HEK293 (cell line): ENCODE measurements around the gene ACCSL.

Experiments
- CTCF ChIA-PET: fragments of 350-600 bp; formaldehyde crosslinking; extraction: SDS; loops from one replicate; lab custom pipeline; 2021; ENCODE audit warnings: antibody characterized with exemption; lab: Yijun Ruan, JAX
- POLR2A ChIA-PET: fragments of 300-600 bp; formaldehyde crosslinking; extraction: SDS; loops from one replicate; lab custom pipeline; 2020; ENCODE audit warnings: antibody characterized with exemption, inconsistent platforms; lab: Yijun Ruan, JAX
- H3K27ac ChIP-seq: fragments of 200-500 bp; sonication (Bioruptor generic); 2 replicates; pipeline ENCODE4 v1.5.1; 2014; ENCODE audit warnings: low read depth, low read length, control low read depth, inconsistent platforms; ENCODE audit errors: extremely low read depth
- H3K36me3 ChIP-seq, 2 experiments: fragments of 200-500 bp in 1 of 2; sonication (Bioruptor generic) in 1 of 2; 1 replicate in 1 of 2; 2 replicates in 1 of 2; pipeline ENCODE4 v1.5.1; 2014 to 2017; ENCODE audit warnings: inconsistent platforms in 2 of 2, low read length in 2 of 2; ENCODE audit not compliant: control insufficient read depth in 2 of 2, insufficient read depth in 1 of 2
- H3K4me1 ChIP-seq: fragments of 200-500 bp; sonication (Bioruptor generic); 2 replicates; pipeline ENCODE4 v1.5.1; 2014; ENCODE audit warnings: mild to moderate bottlenecking, low read length, inconsistent platforms; ENCODE audit not compliant: control insufficient read depth, insufficient read depth
- H3K4me3 ChIP-seq: 2 replicates; pipeline ENCODE4 v1.5.1; 2011; ENCODE audit warnings: low read depth, mild to moderate bottlenecking, control low read depth, low read length, moderate library complexity
- H3K9me3 ChIP-seq: fragments of 200-500 bp; sonication (Bioruptor generic); 2 replicates; pipeline ENCODE4 v1.5.1; 2014; ENCODE audit warnings: low read depth, low read length, inconsistent platforms; ENCODE audit not compliant: control insufficient read depth, insufficient read depth
- KLF1 ChIP-seq: fragments of 450-650 bp; formaldehyde crosslinking; IDR thresholded peaks from 2 replicates; pipeline ENCODE4 v1.5.1; 2016; ENCODE audit warnings: missing biosample characterization, missing genetic modification characterization
- REST ChIP-seq: fragments of 450-650 bp; formaldehyde crosslinking; IDR thresholded peaks from 2 replicates; pipeline ENCODE4 v1.5.1; 2016; ENCODE audit warnings: missing biosample characterization, missing genetic modification characterization
- SCRT2 ChIP-seq: fragments of 450-650 bp; formaldehyde crosslinking; IDR thresholded peaks from 2 replicates; pipeline ENCODE4 v1.5.1; 2016; ENCODE audit warnings: missing biosample characterization, missing genetic modification characterization
- TRIM28 ChIP-seq: IDR thresholded peaks from 2 replicates; pipeline ENCODE4 v1.6.1; 2011; ENCODE audit warnings: low read length, control low read depth, borderline replicate concordance
- ZFP69B ChIP-seq: fragments of 450-650 bp; formaldehyde crosslinking; IDR thresholded peaks from 2 replicates; pipeline ENCODE4 v1.5.1; 2016; ENCODE audit warnings: missing biosample characterization, missing genetic modification characterization
- ZIC2 ChIP-seq: fragments of 450-650 bp; formaldehyde crosslinking; IDR thresholded peaks from 2 replicates; pipeline ENCODE4 v1.5.1; 2016; ENCODE audit warnings: missing biosample characterization, missing genetic modification characterization
- ZNF114 ChIP-seq: fragments of 450-650 bp; formaldehyde crosslinking; IDR thresholded peaks from 2 replicates; pipeline ENCODE4 v1.5.0; 2017; ENCODE audit warnings: missing biosample characterization, missing genetic modification characterization
- ZNF362 ChIP-seq: fragments of 450-650 bp; formaldehyde crosslinking; IDR thresholded peaks from 2 replicates; pipeline ENCODE4 v1.5.1; 2016; ENCODE audit warnings: missing biosample characterization, missing genetic modification characterization
- ZNF560 ChIP-seq: fragments of 450-650 bp; formaldehyde crosslinking; IDR thresholded peaks from 2 replicates; pipeline ENCODE4 v1.5.1; 2017; ENCODE audit warnings: missing biosample characterization, missing genetic modification characterization, borderline replicate concordance
- ZNF571 ChIP-seq: fragments of 450-650 bp; formaldehyde crosslinking; IDR thresholded peaks from 2 replicates; pipeline ENCODE4 v1.5.0; 2017; ENCODE audit warnings: missing biosample characterization, missing genetic modification characterization
- TF ChIP-seq, protein P1 (sequence below): fragments of 450-650 bp; formaldehyde crosslinking; IDR thresholded peaks from 2 replicates; pipeline ENCODE4 v1.5.1; 2016; ENCODE audit warnings: missing biosample characterization, missing genetic modification characterization
- TF ChIP-seq, protein P2 (sequence below): fragments of 450-650 bp; formaldehyde crosslinking; IDR thresholded peaks from 2 replicates; pipeline ENCODE4 v1.5.1; 2016; ENCODE audit warnings: missing biosample characterization, missing genetic modification characterization
- TF ChIP-seq, protein P3 (sequence below): fragments of 450-650 bp; formaldehyde crosslinking; IDR thresholded peaks from 2 replicates; pipeline ENCODE4 v1.5.1; 2016; ENCODE audit warnings: missing biosample characterization, missing genetic modification characterization
- TF ChIP-seq, protein P4 (sequence below): fragments of 450-650 bp; formaldehyde crosslinking; IDR thresholded peaks from 2 replicates; pipeline ENCODE4 v1.5.1; 2016; ENCODE audit warnings: missing biosample characterization, missing genetic modification characterization

ACCSL gene

GRCh38 chr11:44018127-44018521 is 29.7 kb upstream of the ACCSL start:
- CTCF ChIA-PET, result no interaction called here
- POLR2A ChIA-PET, result no interaction called here

DNA sequence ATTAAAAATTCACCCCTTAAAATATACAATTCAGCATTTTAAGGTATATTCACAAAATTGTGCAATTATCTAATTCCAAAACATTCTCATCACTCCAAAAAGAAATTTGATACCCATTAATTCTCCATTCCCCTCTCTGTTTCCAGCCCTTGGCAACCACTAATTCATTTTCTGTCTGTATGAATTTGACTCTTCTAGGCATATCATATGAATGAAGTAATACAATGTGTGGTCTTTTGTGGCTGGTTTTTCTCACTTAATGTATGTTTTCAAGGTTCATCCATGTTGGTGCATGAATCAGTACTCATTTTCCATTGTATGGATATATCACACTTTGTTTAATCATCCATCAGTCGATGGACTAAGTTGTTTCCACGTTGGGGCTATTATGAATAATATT is 29.0 kb upstream of the ACCSL start:
- Histone ChIP-seq H3K9me3 (no peaks in the 10 kb centered on the region), H3K4me3 (no peak overlapping the region), H3K27ac (no peak overlapping the region), H3K36me3 (no peaks in the 10 kb centered on the region), H3K4me1 (no peaks in the 10 kb centered on the region)
- ChIA-PET CTCF (no interaction called here), POLR2A (no interaction called here)
- TF ChIP-seq REST (tag by site-specific recombination) (no peak), ZFP69B (tag by site-specific recombination) (no peak), KLF1 (tag by site-specific recombination) (no peak), ZNF114 (no peak), ZNF362 (tag by site-specific recombination) (no peak)
- TF ChIP-seq, protein P1, sequence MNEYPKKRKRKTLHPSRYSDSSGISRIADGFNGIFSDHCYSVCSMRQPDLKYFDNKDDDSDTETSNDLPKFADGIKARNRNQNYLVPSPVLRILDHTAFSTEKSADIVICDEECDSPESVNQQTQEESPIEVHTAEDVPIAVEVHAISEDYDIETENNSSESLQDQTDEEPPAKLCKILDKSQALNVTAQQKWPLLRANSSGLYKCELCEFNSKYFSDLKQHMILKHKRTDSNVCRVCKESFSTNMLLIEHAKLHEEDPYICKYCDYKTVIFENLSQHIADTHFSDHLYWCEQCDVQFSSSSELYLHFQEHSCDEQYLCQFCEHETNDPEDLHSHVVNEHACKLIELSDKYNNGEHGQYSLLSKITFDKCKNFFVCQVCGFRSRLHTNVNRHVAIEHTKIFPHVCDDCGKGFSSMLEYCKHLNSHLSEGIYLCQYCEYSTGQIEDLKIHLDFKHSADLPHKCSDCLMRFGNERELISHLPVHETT, result no peak
- TF ChIP-seq, protein P2, sequence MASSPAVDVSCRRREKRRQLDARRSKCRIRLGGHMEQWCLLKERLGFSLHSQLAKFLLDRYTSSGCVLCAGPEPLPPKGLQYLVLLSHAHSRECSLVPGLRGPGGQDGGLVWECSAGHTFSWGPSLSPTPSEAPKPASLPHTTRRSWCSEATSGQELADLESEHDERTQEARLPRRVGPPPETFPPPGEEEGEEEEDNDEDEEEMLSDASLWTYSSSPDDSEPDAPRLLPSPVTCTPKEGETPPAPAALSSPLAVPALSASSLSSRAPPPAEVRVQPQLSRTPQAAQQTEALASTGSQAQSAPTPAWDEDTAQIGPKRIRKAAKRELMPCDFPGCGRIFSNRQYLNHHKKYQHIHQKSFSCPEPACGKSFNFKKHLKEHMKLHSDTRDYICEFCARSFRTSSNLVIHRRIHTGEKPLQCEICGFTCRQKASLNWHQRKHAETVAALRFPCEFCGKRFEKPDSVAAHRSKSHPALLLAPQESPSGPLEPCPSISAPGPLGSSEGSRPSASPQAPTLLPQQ, result no peak

More at GRCh38 chr11:44018127-44018521, 29.7 kb upstream of the ACCSL start:
- no peaks in the 10 kb centered on the region for H3K4me1 ChIP-seq
- no peak overlapping the region for H3K27ac ChIP-seq
- no peak for TF ChIP-seq SCRT2
- peak; percentile 76 for TF ChIP-seq ZIC2 (tag by site-specific recombination)
- TF ChIP-seq, all 188 proteins: peak for 1
- H3K4me3 ChIP-seq, result no peak overlapping the region
- no peaks in the 10 kb centered on the region for H3K9me3 ChIP-seq
- no peaks in the 10 kb centered on the region for H3K36me3 ChIP-seq

- CTCF ChIA-PET, result interaction anchor here (0.7 to 1.5 kb wide), 2 partner anchors 53 to 80 kb away, joined by 3 to 4 read pairs; no protein-coding TSS in a partner anchor
- H3K4me3 ChIP-seq, result no peak overlapping the region
- no peak overlapping the region for H3K27ac ChIP-seq
- no peaks in the 10 kb centered on the region for H3K4me1 ChIP-seq
- H3K36me3 ChIP-seq, result no peaks in the 10 kb centered on the region
- POLR2A ChIA-PET, result no interaction called here
- H3K9me3 ChIP-seq, result no peaks in the 10 kb centered on the region
- TF ChIP-seq TRIM28, result no peak
These were observed 22.8 kb upstream of the ACCSL start for GRCh38 chr11:44024977-44025376.

DNA sequence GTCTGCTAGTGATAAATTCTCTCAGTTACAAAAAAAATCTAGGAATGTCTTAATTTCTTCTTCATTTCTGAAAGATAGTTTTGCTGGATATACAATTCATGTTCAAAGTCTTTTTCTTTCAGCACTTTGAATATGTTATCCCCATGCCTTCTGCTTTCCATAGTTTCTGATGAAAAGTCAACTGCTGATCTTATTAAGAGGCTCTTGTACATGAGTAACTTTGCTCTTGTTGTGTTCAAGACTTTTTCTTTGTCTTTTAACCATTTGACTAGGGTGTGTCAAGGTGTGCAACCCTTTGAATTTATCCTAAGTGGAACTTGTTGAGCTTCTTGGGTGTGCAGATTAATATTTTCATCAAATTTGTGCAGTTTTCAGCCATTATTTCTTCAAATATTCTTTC is 22.1 kb upstream of the ACCSL start:
- no peaks in the 10 kb centered on the region for H3K36me3 ChIP-seq
- H3K27ac ChIP-seq, result no peak overlapping the region
- no peaks in the 10 kb centered on the region for H3K9me3 ChIP-seq
- H3K4me1 ChIP-seq, result no peaks in the 10 kb centered on the region
- ChIA-PET POLR2A (no interaction called here), CTCF (interaction anchor here (0.7 to 1.5 kb wide), 2 partner anchors 12 to 53 kb away, joined by 3 to 4 read pairs; no protein-coding TSS in a partner anchor)
- no peak overlapping the region for H3K4me3 ChIP-seq
- TF ChIP-seq, protein P3, sequence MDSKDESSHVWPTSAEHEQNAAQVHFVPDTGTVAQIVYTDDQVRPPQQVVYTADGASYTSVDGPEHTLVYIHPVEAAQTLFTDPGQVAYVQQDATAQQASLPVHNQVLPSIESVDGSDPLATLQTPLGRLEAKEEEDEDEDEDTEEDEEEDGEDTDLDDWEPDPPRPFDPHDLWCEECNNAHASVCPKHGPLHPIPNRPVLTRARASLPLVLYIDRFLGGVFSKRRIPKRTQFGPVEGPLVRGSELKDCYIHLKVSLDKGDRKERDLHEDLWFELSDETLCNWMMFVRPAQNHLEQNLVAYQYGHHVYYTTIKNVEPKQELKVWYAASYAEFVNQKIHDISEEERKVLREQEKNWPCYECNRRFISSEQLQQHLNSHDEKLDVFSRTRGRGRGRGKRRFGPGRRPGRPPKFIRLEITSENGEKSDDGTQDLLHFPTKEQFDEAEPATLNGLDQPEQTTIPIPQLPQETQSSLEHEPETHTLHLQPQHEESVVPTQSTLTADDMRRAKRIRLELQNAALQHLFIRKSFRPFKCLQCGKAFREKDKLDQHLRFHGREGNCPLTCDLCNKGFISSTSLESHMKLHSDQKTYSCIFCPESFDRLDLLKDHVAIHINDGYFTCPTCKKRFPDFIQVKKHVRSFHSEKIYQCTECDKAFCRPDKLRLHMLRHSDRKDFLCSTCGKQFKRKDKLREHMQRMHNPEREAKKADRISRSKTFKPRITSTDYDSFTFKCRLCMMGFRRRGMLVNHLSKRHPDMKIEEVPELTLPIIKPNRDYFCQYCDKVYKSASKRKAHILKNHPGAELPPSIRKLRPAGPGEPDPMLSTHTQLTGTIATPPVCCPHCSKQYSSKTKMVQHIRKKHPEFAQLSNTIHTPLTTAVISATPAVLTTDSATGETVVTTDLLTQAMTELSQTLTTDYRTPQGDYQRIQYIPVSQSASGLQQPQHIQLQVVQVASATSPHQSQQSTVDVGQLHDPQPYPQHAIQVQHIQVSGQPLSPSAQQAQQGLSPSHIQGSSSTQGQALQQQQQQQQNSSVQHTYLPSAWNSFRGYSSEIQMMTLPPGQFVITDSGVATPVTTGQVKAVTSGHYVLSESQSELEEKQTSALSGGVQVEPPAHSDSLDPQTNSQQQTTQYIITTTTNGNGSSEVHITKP (tag by site-specific recombination), result no peak
- TF ChIP-seq ZNF560 (no peak), ZNF362 (tag by site-specific recombination) (no peak), ZNF571 (no peak)
- TF ChIP-seq, protein P4, sequence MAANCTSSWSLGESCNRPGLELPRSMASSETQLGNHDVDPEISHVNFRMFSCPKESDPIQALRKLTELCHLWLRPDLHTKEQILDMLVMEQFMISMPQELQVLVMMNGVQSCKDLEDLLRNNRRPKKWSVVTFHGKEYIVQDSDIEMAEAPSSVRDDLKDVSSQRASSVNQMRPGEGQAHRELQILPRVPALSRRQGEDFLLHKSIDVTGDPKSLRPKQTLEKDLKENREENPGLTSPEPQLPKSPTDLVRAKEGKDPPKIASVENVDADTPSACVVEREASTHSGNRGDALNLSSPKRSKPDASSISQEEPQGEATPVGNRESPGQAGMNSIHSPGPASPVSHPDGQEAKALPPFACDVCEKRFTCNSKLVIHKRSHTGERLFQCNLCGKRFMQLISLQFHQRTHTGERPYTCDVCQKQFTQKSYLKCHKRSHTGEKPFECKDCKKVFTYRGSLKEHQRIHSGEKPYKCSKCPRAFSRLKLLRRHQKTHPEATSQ (tag by site-specific recombination), result no peak
